ENCODE results near the gene NEK7.

The NEK7 gene

DNA sequence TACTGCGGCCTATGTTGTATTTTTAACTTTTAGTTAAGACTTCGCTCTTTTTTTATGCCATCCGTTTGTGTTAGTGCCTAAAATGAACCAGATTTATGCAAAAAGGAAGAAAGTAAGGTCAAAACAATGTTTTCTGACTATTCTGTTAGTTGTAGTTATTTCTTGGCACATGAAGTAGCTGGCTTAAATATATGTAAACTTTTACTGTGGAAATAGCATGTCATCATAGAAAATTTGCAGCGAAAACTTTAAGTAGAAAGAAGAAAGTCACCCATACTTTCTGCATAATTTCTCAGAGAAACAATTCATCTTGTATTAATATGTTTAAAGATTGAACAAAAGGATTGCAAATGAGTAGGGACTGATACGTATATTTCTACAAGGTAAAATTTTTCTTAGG is 106.4 kb downstream of the NEK7 start:
- DNase-seq = no peak

DNA sequence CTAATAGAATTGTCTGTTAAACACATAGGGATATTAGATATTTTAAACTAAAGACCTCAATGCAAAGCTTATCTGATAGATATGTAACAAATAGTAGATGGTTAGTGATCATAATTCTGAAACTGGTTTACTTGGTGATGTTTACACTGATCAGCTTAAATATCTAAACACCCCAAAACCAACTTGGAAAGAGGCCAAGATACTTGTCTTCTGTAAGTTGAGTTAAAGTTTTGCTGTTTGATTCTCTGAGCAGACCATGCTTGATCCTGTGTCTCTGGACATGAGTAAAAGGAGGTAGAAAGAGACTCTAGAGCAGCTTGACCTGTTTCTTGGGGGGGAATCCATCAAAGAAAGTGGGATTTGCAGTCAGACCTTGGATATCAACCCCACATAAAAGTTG is 107.5 kb downstream of the NEK7 start:
- no peak for DNase-seq

DNA sequence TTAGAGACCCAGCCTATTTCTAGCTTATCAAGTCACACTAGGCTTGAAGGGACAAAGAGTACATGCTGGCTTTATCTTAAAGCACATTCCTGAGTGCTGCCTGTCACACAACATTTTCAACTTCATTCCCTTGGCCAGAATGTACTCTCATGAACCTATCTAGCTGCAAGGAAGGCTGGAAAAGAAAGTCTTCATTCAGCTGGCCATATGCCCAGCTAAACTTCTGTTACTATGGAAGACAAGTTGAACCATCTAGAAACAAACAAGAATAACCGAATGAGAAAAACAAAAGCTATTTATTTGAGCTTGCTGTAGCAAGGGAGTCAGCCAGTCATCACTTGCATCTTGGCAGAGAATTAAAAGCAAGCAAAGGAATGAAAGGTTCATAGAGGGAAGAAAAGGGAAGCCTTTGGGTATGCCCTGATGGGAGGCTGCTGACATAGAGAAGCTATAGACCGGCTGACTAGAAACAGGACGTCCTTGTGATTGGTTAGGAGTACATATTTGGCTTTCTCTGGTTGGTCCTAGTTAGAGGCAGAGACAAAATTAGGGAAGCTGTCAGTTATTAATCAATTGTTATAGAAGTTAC is 108.4 kb downstream of the NEK7 start:
- DNase-seq = no peak

DNA sequence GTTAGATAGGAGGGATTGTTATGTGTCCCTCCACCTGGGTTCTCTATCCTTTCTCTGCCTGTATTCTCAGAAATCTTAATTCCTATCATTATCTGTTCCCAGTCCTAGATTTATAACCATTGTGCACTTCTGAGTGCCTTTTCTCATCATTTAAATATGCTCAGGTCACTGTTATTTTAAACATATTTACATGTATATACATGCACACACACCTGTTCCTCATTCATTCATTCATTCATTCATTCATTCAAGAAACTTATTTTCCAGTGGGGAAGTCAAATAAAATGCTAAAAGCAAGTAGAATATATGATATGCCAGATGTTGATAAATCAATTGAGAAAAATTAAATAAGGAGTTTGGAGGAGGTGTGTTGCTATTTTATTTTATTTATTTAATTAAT is 110.3 kb downstream of the NEK7 start:
- DNase-seq = no peak

DNA sequence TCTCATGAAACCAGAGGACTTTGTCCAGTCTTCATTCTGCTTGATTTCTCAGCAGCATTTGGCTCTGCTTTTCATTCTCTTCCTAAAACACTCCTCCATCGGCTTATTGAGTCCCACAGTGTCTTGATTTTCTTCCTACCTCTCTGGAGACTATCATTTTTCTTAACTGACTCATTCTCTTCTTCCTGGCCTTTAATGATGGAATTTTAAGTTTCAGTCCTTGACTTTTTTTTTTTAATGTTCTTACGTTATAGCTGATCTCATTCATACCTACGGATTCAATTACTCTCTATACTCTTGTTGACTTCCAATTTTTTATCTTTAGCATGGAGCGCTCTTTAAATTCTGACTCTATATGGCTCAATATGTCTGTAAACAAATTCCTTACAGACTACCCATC is 111.1 kb downstream of the NEK7 start:
- DNase-seq = no peak

DNA sequence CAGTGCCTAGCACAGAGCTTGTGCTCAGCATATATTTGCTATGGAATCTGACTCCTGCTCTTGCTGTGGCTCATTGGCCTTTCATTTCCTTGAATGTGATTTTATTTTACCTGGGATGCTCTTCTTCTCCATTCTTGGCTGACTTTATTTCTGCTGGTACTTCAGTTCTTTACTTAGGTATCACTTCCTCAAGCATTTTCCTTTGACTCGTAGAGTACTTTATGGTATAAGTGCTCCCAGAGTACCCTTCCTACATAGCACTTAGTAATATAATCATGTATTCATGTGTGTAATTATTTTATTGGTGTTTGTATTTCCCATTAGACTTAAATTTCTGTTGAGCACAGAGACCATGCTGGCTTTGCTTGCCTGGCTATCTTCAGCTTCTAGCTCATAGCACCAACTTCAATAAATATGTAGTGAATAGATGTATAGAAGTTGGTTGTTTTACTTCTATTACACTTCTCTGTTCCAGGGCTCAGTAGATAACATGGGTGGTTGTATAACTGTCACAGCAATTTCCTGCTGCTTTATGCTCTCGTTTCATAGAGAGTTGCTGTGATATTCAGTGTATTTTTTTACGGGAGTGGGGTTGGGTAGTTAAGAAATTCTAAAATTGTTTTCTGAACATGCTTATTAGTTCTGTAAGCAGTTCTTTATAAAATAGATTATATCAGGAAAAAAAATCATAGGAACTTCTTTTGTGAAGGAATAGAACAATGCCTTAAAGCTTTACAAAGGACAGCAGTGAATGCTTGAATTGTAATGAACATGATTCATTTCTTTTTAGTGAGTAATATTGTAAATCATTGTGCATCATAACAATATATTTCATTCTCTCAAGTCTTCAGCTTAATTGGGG is 112.2 kb downstream of the NEK7 start:
- DNase-seq = no peak

DNA sequence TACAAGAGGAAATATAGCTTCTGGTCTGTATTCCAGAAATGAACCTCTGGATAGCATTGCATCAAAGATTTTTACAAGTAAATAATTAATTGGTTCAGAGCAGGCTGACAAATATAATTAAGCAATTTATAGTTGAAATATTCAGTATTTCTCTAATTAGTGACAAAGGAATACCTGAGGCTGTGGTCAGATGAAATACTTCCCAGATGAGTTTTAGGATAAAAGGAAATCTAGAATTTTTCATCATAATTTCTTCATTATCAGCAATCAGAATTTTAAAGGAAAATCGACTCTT is 112.8 kb downstream of the NEK7 start:
- DNase-seq = no peak

DNA sequence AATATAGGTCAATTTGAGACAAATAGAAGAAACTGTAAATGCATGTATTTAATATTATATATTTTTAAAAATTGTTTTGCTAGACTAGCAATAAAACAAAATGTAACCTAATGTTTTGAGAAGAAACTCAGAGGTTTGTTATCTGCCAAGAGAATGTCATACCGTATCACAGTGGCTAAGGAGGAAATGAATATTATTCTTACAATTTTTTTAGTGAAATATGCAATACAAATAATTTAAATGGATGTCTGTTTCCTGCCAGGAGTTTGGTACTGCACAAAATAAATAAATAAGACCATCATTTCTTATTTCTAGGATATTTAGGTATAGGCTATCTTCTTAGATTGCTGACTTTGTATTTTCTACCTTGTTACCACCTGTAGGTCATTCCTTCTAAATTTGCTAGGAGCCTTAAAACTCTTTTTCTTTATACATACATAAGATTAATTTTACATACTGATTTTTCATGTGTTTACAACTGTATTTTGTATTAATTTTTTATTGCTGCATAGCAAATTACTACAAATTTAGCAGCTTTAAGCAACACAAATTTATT is 113.6 kb downstream of the NEK7 start:
- DNase-seq = no peak

DNA sequence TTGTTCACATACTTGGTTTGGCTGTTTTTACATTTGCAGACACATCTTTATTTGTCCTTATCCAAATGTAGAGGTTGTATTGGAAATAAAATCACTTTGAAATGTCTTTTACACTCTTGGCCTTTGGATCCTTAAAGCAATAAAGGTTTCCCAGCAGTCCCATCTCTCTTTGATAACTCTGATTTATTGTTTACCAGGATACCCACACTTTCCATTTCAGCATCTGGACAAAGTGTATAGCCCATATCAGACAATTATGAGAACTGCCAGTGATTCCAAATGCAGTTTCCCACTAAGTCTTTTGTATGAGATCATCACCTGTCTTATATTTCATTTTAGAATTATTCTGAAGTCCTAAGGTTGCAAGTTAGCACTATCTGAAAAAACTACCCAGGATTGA is 114.7 kb downstream of the NEK7 start:
- DNase-seq = no peak

DNA sequence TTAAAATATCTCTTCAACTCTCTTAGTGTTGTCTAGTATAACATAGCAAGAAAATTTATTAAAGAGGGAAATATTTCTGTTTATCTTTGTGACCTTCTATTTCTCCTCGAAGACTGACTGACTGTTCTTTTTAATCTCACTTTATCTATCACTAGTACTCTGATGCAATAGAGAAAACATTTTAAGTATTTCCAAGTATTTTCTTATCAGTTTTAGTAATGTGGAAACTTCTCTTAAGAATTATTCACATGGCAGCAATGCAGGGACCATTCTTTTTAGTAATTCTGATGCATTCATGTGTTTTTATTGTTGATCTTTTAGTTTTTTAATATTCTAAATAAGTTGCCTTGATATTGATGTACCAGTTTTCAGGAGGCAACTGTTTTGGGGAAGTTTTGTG is 115.7 kb downstream of the NEK7 start:
- DNase-seq = no peak

DNA sequence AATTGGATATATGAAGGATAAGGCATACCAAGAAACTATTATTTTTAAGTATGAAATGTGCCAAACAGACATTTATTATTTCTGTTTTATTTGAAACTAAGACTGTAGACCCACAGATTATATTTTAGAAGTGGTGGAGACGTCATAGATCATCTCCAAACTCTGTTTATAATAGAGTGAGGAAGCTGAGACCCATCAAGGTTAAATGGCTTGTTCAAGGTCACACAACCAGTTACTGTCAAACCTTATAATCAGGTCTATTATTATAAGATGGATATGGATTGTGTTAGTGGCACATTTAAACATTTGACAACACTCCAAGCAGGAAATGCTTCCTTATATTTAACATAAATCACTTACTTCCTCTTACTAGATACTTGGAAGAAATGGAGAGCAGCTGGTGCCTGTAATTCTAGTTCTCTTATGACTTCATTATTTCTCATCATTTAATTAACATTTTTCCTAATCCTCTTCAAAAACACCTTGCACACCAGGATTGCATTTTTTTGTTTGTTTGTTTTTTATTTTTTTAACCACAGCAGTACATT is 117.0 kb downstream of the NEK7 start:
- DNase-seq = no peak

DNA sequence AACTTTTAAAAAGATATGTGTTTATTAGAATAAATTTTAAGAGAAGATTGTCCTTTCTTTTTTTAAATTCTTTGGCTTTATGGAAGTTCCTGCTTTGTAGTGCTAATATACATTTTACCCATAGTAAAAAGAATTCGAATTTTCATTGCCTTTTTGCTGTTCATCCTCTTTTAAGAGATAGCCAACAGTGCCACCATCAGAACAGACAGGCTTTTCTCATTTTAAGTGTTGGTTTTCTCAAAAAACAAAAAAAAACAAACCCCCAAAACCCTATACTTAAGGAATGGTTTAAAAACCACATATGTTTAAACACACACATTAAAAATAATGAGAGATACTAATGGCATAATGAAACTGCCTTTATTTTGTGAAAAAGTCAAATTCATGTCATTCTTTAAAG is 118.8 kb downstream of the NEK7 start:
- no peak for DNase-seq

DNA sequence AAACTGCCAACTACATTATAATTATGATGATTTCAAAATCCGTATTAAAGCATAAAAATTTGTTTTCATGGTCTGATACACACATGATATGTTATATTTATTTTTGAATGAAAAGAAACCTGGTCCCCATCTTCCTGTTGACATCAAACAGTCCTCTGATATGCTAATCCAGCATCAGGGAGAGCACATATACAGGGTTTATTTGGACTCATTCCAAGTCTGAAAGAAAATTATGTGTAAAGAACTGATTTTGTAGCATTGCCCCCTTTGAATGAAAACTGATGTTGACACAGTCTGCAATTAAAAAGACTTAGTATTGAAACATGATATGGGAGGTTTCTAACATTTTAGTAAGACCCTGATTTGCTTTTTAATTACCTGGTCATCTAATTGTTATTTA is 119.4 kb downstream of the NEK7 start:
- DNase-seq = no peak

DNA sequence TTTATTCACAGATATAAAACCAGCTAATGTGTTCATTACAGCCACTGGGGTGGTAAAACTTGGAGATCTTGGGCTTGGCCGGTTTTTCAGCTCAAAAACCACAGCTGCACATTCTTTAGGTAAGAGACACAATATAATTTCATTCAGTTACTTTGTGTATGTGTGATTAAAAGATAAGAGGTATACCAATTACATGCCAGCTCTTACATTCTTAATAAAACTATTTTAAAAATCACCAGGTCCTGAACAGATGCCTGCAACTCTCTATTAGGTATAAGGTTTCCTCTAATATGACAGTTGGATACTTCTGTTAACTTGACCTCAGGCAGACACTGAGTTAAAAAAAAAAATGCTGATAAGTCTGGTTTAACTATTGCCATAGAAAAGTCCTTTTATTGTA is 122.1 kb downstream of the NEK7 start:
- DNase-seq = no peak

DNA sequence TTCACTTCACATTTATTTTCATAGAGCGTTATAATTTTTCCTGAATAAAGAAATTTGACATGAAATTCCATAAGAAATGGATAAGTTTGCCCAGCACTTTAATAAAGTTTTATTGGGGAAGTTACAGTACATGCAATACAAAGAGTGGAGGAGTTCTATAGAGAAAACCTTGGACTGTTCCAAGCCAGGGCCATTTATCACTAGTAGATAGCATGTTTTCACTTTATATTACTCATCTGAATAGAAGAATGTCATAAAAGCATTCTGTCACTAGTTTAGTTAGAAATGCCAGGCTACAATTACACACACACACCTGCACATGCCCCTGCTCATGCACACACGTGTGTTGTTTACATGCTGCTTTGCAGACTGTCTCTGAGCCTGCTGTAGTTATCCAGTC is 123.3 kb downstream of the NEK7 start:
- no peak for DNase-seq

DNA sequence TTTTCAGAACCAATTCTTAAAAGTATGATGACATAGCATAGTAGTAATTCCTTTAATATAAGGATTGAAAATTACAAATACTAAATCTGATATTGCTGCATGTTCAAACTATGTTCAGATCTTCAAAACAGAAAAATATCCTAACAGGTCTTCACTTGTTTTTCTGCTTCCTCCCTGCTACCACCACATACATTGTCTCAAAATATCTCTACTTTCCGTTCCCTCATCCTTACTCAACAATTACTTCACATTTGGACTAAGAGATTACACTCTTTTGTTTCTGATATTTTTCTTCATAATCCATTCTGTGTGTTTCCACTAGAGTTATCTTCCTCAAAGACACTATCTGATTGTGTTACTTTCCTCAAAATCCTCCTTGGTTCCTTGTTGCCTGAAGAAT is 125.1 kb downstream of the NEK7 start:
- DNase-seq = no peak

DNA sequence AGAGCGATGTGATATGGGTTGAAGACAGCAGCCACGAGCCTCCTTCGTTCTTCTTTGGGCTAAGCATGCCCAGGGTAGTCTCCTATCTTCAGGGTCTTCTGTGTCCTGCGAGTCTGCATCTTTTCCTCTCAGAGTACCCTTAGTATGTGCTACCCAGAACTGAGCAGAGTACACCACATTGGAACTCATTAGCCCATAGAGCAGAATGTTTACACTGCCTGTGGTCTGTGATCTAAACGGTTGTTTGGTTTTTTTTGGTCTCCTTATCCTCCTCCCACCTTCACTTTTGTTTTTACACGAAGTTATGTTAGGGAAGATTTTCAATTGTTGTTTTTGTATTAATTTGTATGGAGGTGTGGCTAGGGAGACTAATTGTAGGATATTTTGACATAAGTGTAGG is 126.4 kb downstream of the NEK7 start:
- DNase-seq = no peak

DNA sequence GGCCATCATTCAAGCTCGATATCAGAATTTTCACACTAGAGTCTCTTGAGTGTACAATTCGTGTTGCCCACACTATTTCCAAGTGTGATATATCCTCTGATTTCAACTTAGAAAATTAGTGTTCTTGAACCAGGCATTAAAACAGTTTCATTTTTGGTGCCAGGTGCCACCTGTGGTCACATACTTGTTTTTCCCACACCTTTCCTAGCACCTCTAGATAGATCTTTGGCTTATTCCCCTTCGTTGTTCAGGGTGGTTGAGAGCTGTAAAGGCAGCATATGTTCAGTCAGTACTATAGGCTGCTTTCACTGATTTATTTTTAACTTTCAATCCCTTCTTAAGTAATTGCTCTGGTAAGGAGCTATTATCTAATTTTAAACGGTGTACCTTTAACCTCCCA is 131.1 kb downstream of the NEK7 start:
- DNase-seq = no peak

DNA sequence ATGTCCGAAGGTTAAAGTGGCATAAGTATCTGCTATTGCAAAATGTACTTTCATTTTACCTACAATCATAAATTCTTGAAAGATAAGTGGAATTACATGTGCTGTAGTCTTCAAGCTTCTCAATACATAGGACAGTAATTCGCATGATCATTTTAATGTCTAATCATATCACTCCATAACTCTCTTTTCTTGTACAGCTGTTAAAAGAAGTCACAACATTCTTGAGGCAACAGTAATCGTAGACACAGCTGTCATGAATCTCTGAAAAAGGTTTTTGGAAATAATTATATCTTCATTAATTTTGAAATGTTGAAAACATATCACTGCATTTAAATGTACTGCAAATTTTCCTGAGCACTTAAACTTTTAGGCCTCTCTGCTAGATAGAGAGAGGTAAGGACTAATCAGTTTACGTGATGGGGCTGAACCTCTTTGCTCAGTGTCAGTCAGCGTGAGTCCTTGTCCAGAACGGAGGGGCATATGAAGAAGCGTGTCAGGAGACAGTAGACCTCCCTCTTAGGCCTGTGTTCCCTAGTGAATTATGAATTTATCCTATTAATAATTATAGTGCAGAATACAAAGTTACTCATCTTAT is 133.4 kb downstream of the NEK7 start:
- DNase-seq = no peak

DNA sequence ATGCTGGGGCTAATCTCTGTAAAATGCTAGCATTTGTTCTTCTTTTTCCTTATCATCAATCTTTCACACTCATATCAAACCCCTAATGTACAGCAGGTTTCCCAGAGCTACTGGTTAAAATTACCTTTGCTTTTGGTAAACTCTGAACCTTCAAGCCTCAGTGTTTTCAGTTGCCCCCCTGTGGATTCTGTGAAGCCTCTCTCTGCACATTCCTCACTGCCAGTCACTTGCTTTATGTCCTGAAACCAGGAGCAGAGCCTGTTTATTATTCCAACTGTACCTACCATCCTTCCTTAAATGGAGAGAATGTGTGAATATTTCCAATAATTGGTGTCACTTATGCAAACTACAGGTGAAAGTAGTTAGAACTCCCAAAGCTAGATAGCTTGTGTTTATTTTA is 134.2 kb downstream of the NEK7 start:
- DNase-seq = no peak

DNA sequence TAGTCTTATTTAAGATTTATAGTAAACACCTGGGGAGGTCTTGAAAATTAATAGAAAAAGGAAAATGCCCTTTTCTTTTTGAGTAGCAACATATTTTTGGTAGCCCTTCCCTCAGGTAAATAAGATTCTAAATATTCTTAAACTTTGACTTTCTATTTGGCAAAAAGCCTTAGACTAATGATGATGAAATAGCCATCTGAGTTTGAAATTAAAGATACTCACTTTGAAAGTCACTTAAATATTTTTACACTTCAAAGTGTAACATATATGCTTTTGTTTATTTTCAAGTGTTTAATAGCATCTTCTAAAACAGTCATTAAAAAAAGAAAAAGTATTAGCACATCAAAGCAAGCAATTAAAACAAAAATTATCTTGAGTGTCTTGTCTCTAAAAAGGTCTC is 135.1 kb downstream of the NEK7 start:
- no peak for DNase-seq

DNA sequence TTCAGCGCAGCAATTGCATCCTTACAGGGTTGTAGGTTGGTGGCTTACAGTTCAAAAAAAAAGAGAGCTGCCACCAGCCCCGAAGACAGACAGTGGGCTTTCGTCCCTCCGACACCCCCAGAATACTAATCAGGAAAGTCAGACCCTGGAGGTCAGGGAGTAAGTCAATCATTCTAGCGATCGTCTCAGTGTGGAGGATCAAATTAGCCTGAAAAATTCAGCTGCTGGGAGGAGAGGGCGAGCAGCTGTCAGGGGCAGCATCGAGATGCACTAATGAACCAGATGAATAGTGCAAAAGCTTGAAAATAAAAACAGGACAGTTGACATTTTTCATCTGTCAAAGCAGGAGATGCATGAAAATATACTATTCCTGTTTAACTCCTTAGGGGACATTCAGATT is 138.4 kb downstream of the NEK7 start:
- DNase-seq = no peak

DNA sequence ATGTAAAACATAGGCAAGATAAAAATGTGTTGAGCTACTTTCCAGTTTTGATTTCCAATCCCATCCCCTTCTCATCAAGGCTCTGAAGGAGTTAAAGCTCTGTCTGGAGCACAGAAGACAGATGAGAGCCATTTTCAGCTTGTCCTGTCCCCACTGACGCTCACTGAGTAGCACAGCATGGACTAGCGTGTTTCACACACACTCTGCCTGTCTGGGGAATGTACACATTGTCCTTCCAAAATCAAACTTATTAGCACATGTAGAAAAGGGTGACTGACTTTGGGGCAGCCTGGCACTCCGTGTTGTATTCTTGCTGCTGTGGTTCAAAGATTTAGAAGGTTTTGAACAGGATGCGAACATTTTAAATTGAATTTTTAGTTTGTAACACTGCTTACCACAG is 139.2 kb downstream of the NEK7 start:
- DNase-seq = no peak

DNA sequence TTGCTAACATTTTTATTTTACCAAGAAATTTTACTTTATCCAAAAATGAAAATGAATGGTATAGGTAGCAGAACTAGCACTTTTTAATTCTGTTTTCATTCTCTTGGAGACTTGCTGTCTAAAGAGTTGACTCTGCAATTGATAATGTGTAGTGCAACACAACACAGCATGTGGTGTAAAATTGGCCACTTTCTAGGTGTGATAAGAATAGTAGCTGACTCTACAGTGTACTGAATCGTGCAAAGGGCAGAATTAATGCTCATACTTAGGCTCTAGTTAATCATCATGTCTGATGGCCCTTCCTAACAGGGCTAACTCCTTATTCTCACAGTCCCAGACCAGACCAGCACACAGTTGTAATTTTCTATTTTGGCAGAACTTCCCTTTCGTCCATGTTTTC is 140.5 kb downstream of the NEK7 start:
- no peak for DNase-seq

Measured in NCI-H1105 (cell line).